ENCODE results near the gene NLGN1. TPM values are rescaled to one million over a fixed set of nuclear protein-coding genes. Genes with fewer than 3 reads are reported as not detected.

The NLGN1 gene
- total and polyA plus RNA-seq, 2 of the 8 experiments (the other 6 are each of a cell fraction or from before 2014, with no cell fraction given): 7.8 to 14.8 TPM

DNA sequence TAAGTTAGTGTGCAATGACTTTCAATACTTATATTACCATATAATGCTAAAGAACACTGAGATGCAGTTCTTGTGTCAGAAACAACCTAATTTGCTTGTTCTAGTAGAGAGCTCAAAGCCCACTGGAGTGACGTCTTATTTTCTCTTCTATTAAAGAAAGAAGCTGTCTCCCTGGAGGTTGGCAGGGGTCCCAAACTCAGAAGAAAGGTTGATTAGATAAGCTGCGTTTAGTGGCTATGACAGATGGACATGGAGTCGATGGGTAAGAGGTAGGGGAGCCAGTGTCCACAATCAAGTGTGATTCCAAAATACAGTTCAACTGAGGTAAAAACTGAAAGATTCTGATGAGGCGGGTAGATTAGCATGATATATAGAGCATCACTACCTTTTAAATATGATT lies 363.6 kb downstream of the NLGN1 start:
- Histone ChIP-seq H3K9ac (replicated peaks in 1 of 4; ENCODE audit: extremely low read depth in 1 of 4, low read depth in 3 of 4, low read length in 3 of 4) (no peak overlapping the region), H4K8ac (ENCODE audit: extremely low read depth, insufficient read depth, low read length) (no peak overlapping the region), H3K23me2 (ENCODE audit: low read depth, low read length) (no peaks in the 10 kb centered on the region), H3K27ac (ENCODE audit: low read depth, low read length) (no peak overlapping the region), H3K9me3 (ENCODE audit: insufficient read depth in 2 of 2, low read depth in 1 of 2, low read length in 1 of 2) (no peaks in the 10 kb centered on the region), H4K5ac (ENCODE audit: insufficient read length, low read depth, low read length) (no peak overlapping the region), H3K79me2 (ENCODE audit: control insufficient read depth in 1 of 2, insufficient read depth in 2 of 2, low read length in 2 of 2) (no peaks in the 10 kb centered on the region), H3K27me3 (replicated peaks in 1 of 4; ENCODE audit: control insufficient read depth in 3 of 4, extremely low read depth in 1 of 4, insufficient read depth in 3 of 4, low read length in 3 of 4) (no peaks in the 10 kb centered on the region), H3K56ac (replicated peaks; ENCODE audit: insufficient read length, low read depth, low read length) (no peak overlapping the region), H2BK5ac (ENCODE audit: low read depth, low read length) (no peak overlapping the region), H2BK12ac (ENCODE audit: low read depth, low read length) (no peak overlapping the region), H3K79me1 (ENCODE audit: low read depth, low read length) (no peaks in the 10 kb centered on the region), H2BK120ac (replicated peaks; ENCODE audit: low read depth, low read length) (no peak overlapping the region), H2AK5ac (ENCODE audit: low read depth, low read length) (no peak overlapping the region), H3K23ac (ENCODE audit: insufficient read length) (no peak overlapping the region), H2BK20ac (ENCODE audit: low read length) (no peak overlapping the region), H3K14ac (ENCODE audit: insufficient read length) (no peak overlapping the region), H4K20me1 (replicated peaks in 1 of 2; ENCODE audit: control insufficient read depth in 1 of 2, insufficient read depth in 2 of 2, low read length in 2 of 2) (no peaks in the 10 kb centered on the region), H4K91ac (replicated peaks; ENCODE audit: insufficient read length, low read length) (no peak overlapping the region), H3K4me1 (replicated peaks in 1 of 4; ENCODE audit: control insufficient read depth in 3 of 4, insufficient read depth in 4 of 4, low read length in 3 of 4) (no peaks in the 10 kb centered on the region), H2AFZ (ENCODE audit: low read length) (no peak overlapping the region), H3K4me2 (ENCODE audit: insufficient read depth in 1 of 2, low read depth in 2 of 2, low read length in 2 of 2) (no peak overlapping the region), H3K4me3 (ENCODE audit: extremely low read depth in 1 of 4, insufficient read depth in 2 of 4, low read depth in 3 of 4, low read length in 4 of 4) (no peak overlapping the region), H3K4ac (replicated peaks; ENCODE audit: insufficient read length, low read depth, low read length) (no peak overlapping the region), H3K18ac (ENCODE audit: extremely low read depth, low read length) (no peak overlapping the region), H2BK15ac (ENCODE audit: low read length) (no peak overlapping the region), H3K36me3 (ENCODE audit: control insufficient read depth in 2 of 4, insufficient read depth in 4 of 4, low read length in 3 of 4) (no peaks in the 10 kb centered on the region)
- FAIRE-seq (no peak), DNase-seq (ENCODE audit: low read depth in 1 of 2, low spot score in 2 of 2) (no peak)
- CTCF ChIA-PET (ENCODE audit: partially characterized antibody): interaction anchor here (0.8 to 1.0 kb wide), 3 partner anchors 15 to 28 kb away, joined by 3 to 4 read pairs (median 4); no protein-coding TSS in a partner anchor
- 87% methylated on average over 4 of the region's 4 CpGs; no CpG with 5 or more reads in 1 of the 2 experiments for WGBS, 2 experiments (ENCODE audit: extremely low coverage in 1 of 2, insufficient coverage in 1 of 2, insufficient read length in 1 of 2, insufficient replicate concordance in 2 of 2, low coverage in 1 of 2, low lambda C conversion rate in 2 of 2, missing lambda C conversion rate in 1 of 2)
- TF ChIP-seq, protein P1, sequence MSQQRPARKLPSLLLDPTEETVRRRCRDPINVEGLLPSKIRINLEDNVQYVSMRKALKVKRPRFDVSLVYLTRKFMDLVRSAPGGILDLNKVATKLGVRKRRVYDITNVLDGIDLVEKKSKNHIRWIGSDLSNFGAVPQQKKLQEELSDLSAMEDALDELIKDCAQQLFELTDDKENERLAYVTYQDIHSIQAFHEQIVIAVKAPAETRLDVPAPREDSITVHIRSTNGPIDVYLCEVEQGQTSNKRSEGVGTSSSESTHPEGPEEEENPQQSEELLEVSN (IDR thresholded peaks at IDR 0.05): no peak
- TF ChIP-seq GTF2F1 (IDR thresholded peaks at IDR 0.05; ENCODE audit: borderline replicate concordance, low read depth, low read length) (no peak), SP2 (IDR thresholded peaks at IDR 0.05; ENCODE audit: low read length) (no peak), POLR2A (IDR thresholded peaks at IDR 0.05; ENCODE audit: control extremely low read depth in 1 of 2, low read depth in 2 of 2, low read length in 2 of 2) (no peak), KDM4A (IDR thresholded peaks at IDR 0.05; ENCODE audit: low read depth, low read length, severe bottlenecking) (no peak), POU5F1 (IDR thresholded peaks at IDR 0.05; ENCODE audit: low read depth, low read length) (no peak), CTBP2 (IDR thresholded peaks at IDR 0.05; ENCODE audit: borderline replicate concordance, insufficient read depth, insufficient read length, low read length) (no peak), CHD1 (IDR thresholded peaks at IDR 0.05; ENCODE audit: low read depth, low read length) (no peak), CEBPB (IDR thresholded peaks at IDR 0.05; ENCODE audit: low read depth, low read length) (no peak), SIX5 (IDR thresholded peaks at IDR 0.05; ENCODE audit: low read depth, low read length) (no peak), SIRT6 (IDR thresholded peaks at IDR 0.05; ENCODE audit: low read length) (no peak)
- TF ChIP-seq, protein P2, sequence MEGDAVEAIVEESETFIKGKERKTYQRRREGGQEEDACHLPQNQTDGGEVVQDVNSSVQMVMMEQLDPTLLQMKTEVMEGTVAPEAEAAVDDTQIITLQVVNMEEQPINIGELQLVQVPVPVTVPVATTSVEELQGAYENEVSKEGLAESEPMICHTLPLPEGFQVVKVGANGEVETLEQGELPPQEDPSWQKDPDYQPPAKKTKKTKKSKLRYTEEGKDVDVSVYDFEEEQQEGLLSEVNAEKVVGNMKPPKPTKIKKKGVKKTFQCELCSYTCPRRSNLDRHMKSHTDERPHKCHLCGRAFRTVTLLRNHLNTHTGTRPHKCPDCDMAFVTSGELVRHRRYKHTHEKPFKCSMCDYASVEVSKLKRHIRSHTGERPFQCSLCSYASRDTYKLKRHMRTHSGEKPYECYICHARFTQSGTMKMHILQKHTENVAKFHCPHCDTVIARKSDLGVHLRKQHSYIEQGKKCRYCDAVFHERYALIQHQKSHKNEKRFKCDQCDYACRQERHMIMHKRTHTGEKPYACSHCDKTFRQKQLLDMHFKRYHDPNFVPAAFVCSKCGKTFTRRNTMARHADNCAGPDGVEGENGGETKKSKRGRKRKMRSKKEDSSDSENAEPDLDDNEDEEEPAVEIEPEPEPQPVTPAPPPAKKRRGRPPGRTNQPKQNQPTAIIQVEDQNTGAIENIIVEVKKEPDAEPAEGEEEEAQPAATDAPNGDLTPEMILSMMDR (IDR thresholded peaks at IDR 0.05; ENCODE audit: control extremely low read depth in 1 of 3, insufficient read depth in 1 of 3, low read depth in 1 of 3, low read length in 3 of 3): no peak
- POLR2A ChIA-PET (ENCODE audit: partially characterized antibody): no interaction called here
